ENCODE data around the gene GPR146. TPM values are rescaled to one million over a fixed set of nuclear protein-coding genes. Genes with fewer than 3 reads are reported as not detected.

Gene GPR146
- total and polyA plus RNA-seq, 11 donors: 11.1 to 56.8 (median 25.2) TPM

DNA sequence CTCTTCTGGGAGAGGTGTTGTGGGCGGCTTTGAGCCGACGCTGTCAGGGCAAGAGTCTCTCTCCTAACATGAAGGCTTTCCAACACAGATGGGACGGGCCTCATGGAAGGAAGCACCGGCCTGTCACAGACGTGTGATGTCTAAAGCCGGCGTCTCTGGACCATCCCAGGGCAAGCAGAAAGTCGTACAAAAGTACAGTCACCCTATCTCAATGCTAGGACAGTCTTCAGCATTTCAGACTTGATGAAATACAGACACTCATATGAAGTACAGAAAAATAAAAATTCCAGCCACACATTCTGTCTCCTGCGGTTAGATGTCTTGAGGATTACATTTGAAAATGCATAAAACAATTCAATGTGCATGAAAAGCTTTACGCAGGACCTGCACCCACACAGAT, 30.8 kb upstream of the GPR146 start:
- H3K4me1 ChIP-seq: peaks cover 0 to 13% (median 0%) of the 10 kb centered on the region in 12 donors
- intact Hi-C loops (cut with DNase I): no loop called here

GRCh38 chr7:1014681-1015080, 29.7 kb upstream of the GPR146 start:
- intact Hi-C loops (cut with DNase I): no loop called here
- DNase-seq: no peak

More for the DNA sequence above, 30.8 kb upstream of the GPR146 start:
- peaks cover 0 to 18% (median 12%) of the 10 kb centered on the region in 9 donors for H3K36me3 ChIP-seq
- no peaks in the 10 kb centered on the region for H3K27me3 ChIP-seq
- no peak for DNase-seq
- ATAC-seq: no peak
- no peaks in the 10 kb centered on the region for H3K9me3 ChIP-seq
- WGBS, 4 donors: 79 to 84% (median 82%) methylated on average over 9 to 11 of the region's 11 CpGs
- H3K4me3 ChIP-seq: no peak overlapping the region
- TF ChIP-seq POLR2A (IDR thresholded peaks at IDR 0.05): no peak
- TF ChIP-seq, protein P1, sequence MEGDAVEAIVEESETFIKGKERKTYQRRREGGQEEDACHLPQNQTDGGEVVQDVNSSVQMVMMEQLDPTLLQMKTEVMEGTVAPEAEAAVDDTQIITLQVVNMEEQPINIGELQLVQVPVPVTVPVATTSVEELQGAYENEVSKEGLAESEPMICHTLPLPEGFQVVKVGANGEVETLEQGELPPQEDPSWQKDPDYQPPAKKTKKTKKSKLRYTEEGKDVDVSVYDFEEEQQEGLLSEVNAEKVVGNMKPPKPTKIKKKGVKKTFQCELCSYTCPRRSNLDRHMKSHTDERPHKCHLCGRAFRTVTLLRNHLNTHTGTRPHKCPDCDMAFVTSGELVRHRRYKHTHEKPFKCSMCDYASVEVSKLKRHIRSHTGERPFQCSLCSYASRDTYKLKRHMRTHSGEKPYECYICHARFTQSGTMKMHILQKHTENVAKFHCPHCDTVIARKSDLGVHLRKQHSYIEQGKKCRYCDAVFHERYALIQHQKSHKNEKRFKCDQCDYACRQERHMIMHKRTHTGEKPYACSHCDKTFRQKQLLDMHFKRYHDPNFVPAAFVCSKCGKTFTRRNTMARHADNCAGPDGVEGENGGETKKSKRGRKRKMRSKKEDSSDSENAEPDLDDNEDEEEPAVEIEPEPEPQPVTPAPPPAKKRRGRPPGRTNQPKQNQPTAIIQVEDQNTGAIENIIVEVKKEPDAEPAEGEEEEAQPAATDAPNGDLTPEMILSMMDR (IDR thresholded peaks at IDR 0.05): no peak
- H3K27ac ChIP-seq: no peak overlapping the region

GRCh38 chr7:1015196-1016121, 28.9 kb upstream of the GPR146 start:
- H3K4me3 ChIP-seq: no peak overlapping the region
- DNase-seq: no peak
- intact Hi-C loops (cut with DNase I): no loop called here
- H3K36me3 ChIP-seq: peaks cover 0 to 8% (median 0%) of the 10 kb centered on the region in 9 donors
- H3K4me1 ChIP-seq: peaks cover 0 to 13% (median 0%) of the 10 kb centered on the region in 12 donors
- 70 to 76% (median 73%) methylated on average over 22 to 28 of the region's 28 CpGs for whole genome bisulfite sequencing, 4 donors
- no peaks in the 10 kb centered on the region for H3K27me3 ChIP-seq
- no peaks in the 10 kb centered on the region for H3K9me3 ChIP-seq
- TF ChIP-seq, protein P1 (IDR thresholded peaks at IDR 0.05): no peak
- TF ChIP-seq POLR2A (IDR thresholded peaks at IDR 0.05): no peak
- peak in 2 of 4 donors; percentile 32 to 59 for ATAC-seq
- no peak overlapping the region for H3K27ac ChIP-seq

More at GRCh38 chr7:1014681-1015080, 29.7 kb upstream of the GPR146 start:
- no peak overlapping the region for H3K27ac ChIP-seq
- H3K9me3 ChIP-seq: no peaks in the 10 kb centered on the region
- H3K36me3 ChIP-seq: peaks cover 0 to 11% (median 3%) of the 10 kb centered on the region in 9 donors
- H3K4me1 ChIP-seq: peaks cover 0 to 13% (median 0%) of the 10 kb centered on the region in 12 donors
- 91 to 96% (median 92%) methylated on average over 13 to 20 of the region's 20 CpGs for WGBS, 4 donors
- H3K4me3 ChIP-seq: no peak overlapping the region
- no peaks in the 10 kb centered on the region for H3K27me3 ChIP-seq
- TF ChIP-seq POLR2A (IDR thresholded peaks at IDR 0.05): no peak
- TF ChIP-seq, protein P1 (IDR thresholded peaks at IDR 0.05): no peak
- ATAC-seq: no peak
